ENCODE measurements around the gene CSF2.

DNA sequence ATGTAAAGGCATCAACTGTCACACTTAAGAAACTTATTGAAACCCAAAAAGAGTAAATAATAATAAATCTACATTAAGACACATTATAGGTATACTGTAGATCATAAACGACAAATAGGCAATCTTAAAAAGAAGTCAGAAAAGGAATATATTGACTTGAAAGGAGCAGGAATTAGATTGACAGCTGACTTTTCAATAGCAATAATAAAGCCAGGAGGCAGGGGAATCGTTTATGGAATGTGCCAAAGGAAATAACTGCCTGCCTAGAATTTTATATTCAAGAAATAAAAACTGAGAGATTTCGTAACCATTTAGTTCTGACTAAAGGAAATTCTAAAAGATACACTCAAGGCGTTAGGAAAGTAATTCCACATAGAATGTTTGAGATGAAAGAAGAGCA lies 40.5 kb upstream of the CSF2 start:
- TF ChIP-seq, protein P1, sequence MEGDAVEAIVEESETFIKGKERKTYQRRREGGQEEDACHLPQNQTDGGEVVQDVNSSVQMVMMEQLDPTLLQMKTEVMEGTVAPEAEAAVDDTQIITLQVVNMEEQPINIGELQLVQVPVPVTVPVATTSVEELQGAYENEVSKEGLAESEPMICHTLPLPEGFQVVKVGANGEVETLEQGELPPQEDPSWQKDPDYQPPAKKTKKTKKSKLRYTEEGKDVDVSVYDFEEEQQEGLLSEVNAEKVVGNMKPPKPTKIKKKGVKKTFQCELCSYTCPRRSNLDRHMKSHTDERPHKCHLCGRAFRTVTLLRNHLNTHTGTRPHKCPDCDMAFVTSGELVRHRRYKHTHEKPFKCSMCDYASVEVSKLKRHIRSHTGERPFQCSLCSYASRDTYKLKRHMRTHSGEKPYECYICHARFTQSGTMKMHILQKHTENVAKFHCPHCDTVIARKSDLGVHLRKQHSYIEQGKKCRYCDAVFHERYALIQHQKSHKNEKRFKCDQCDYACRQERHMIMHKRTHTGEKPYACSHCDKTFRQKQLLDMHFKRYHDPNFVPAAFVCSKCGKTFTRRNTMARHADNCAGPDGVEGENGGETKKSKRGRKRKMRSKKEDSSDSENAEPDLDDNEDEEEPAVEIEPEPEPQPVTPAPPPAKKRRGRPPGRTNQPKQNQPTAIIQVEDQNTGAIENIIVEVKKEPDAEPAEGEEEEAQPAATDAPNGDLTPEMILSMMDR (IDR thresholded peaks at IDR 0.05): no peak
- TF ChIP-seq POLR2A (IDR thresholded peaks at IDR 0.05): no peak
